Muscle of back (tissue), 11 donors: ENCODE results near the gene DUSP14. TPM values are rescaled to one million over a fixed set of nuclear protein-coding genes. Genes with fewer than 3 reads are reported as not detected.
A peak's percentile ranks its signal among the peaks of the same experiment; 100 is the strongest.

ENCODE experiments used
- DNase-seq, 3 donors: peaks; one replicate each; pipeline versions ENCODE4 v3.0.0 to v3.0.0-alpha.2; 2013
- polyA plus RNA-seq, 10 donors: library from polyadenylated mRNA; unstranded; fragments of 120-200 nt; gene quantifications; one replicate each; pipeline ENCODE4 v1.2.1, GENCODE V29; 2013; ENCODE audit not compliant: insufficient read length in 10 of 10

DUSP14 gene
- polyA plus RNA-seq, 10 donors = 9.0 to 15.2 (median 11.0) TPM

GRCh38 chr17:37512442-37513068, 22.9 kb downstream of the DUSP14 start:
- no peak for DNase-seq

DNA sequence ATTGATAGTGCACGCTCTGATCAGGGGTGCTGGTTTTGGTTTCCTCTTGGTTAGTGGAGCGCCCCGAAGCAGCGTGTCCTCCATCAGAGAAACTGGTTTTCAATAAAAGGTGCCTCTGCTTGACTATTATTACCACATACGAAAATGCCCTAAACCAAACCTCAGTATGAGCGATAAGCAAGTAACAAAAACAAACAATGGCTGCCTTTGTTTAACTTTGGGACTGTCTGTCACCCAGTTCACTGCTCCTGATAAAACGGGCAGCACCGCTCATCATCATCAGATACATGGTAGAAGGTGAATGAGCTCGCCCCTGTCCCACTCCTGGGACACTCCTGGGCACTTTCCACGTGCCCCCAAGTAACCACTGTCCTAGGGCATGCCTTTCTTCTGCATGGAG, 24.0 kb downstream of the DUSP14 start:
- DNase-seq = no peak

DNA sequence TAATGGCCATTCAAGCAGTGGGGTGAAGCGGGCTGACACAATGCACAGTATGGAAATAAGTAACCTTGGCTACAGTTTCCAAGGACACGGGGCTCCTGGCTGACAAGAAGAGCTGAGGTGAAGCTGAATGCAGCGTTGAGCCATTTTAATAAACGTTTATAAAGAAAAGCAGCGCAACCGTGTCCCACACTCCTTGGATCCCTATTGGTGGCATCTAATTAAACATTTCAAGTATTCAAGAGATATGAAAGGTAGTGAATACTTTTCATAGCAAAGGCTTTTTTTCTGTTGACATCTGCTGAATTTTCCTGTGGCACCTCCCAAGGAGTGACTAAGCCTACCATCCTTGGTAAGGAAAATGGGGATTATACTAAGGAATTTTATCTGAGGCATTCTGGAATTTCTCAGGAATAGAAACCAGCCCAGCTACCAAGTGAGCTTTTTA, 26.5 kb downstream of the DUSP14 start:
- no peak for DNase-seq

GRCh38 chr17:37517881-37518280, 28.2 kb downstream of the DUSP14 start:
- DNase-seq = peak in 1 of 3 donors; percentile 11

DNA sequence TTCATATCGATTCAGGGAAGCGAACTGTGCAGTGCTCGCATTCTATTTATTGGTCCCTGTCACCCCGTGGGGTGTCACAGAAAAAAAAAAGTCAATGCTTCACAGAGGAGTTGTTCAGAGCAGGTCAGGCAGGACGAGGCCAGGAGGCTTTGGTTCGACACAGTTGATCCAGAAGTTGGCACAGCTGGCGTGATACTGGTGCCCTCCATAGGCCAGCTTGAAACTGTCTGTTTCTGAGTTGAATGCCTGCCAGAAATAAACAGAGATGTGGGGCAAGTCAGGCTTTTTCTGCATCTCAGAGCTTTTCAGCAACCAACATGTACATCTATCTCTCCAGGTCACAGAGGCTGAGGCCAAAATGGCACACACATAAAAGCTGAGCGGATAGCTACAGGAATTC, 29.1 kb downstream of the DUSP14 start:
- no peak for DNase-seq

- DNase-seq = no peak
Measured at GRCh38 chr17:37519251-37519985, 29.7 kb downstream of the DUSP14 start.

DNA sequence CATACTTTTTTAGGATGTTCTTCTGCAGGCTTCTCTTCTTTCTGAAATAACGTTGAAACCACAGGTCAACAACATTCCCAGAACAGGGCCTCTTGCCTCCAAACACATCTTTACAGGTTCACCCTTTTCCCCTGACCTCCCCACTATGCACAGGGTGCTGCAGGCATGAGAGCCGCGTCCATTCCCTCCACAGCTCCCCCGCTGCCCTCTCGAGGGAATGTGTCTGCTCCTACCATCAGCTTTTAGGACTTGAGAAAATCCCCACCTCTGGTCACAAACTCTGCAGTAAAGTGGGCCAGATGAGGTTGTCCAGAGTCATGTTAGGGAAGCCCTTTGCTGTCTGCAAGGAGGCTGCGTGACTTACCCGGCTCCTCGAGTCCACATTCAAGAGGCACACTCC, 30.5 kb downstream of the DUSP14 start:
- DNase-seq = no peak

DNA sequence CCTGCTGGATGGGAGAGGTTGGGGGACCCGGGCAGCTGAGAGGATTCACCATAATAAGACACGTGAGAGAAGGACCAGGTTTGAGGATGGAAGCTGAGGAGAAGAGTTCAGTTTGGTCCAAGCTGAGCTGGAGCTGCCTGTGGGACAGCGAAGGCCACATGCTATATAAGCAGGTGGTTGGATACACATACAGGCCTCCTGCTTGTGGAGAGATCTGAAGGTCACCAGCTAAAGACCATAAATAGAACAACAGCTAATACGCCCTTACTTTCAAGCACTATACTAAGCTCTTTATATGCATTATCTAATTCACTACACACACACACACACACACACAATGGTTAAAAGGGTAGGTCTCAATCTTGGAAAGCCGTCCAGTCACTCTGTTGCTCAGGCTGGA, 32.1 kb downstream of the DUSP14 start:
- no peak for DNase-seq

DNA sequence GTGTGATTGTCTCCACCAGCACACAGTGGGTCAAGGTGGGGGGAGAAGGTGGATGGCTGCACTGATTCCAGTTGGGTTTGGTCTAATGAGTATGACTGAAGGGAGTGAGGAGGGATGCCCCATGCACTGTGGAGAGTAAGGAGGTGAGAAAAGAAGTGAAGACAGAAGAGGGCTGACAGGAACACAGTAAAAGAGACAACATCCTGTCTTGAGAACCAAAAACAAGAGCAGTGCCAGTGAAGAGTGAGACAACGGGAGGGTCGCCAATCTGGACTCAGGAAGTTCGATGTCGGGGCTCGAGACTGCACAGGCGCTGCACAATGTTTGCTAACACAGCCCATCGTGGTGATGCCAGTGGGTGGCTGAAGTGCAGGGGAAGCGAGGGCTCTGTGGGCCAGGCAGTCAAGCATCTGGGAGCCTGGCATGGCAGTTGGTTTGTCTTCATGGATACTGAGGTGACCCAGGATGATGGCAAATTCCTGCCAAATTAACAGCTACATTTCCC, 34.1 kb downstream of the DUSP14 start:
- no peak for DNase-seq

GRCh38 chr17:37527249-37527851, 37.7 kb downstream of the DUSP14 start:
- peak in 2 of 3 donors; percentile 42 to 63 for DNase-seq

DNA sequence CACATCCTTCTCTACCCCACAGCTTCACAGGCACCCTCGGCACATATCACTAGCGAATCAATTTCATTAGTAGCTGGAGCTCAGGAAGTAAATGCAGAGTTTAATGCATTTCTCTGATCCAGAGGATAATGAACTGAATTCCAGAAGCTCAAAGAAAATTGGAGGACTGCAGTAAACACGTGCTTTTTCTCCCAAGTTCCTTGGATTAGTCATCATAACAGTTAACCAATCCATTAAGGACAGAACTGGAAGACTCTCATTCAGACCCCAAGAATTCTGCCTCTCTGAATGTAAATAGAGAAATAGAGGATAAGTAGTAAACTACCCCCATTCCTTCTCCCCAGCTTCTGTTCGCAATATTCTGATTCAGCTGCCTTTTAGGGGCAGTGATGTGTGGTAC, 40.7 kb downstream of the DUSP14 start:
- DNase-seq = no peak

- DNase-seq = no peak
Measured at GRCh38 chr17:37532756-37533155, 43.1 kb downstream of the DUSP14 start.

DNA sequence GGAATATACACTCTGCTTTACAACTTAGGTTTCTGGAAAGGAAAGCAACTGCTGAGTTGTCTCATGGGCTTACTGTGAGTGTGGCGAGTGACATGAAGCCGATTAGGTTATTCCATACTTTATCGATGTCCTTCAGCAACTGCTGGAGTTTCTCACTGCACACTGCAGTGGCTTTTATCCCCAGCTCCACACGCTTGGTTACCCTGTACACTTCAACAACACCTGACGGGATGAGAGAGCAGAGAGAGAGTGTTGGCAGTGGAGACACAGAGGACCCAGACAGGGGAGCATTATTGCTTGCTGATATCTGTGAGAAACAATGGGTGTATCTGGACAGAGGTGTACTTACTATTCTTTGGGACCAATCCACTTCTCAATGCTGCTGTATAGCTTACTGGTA, 46.2 kb downstream of the DUSP14 start:
- no peak for DNase-seq

DNA sequence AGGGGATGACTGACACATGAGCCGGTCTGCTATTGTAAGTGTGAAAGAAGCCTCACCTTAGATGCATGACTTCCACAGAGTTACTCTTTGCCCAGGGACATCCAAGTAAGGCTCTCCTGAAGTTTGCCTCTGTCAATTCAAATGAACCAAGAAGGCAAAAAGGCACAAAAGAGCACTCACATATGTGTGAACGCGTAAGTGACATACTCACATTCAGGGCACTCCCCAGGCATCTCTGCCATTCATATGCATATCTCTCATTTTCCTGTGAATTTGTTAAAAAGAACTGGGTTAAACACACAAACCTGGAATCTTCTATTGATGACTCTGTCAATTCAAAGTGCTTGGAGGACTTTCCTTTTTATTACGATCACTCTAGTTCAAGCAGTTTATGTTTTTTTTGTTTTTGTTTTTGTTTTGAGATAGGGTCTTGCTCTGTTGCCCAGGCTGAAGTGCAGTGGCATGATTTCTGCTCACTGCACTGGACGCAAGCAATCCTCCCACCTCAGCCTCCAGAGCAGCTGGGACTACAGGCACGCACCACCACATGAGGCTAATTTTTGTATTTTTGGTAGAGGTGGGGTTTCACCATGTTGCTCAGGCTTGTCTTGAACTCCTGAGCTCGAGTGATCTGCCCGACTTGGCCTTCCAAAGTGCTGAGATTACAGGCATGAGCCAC, 49.4 kb downstream of the DUSP14 start:
- no peak for DNase-seq

DNA sequence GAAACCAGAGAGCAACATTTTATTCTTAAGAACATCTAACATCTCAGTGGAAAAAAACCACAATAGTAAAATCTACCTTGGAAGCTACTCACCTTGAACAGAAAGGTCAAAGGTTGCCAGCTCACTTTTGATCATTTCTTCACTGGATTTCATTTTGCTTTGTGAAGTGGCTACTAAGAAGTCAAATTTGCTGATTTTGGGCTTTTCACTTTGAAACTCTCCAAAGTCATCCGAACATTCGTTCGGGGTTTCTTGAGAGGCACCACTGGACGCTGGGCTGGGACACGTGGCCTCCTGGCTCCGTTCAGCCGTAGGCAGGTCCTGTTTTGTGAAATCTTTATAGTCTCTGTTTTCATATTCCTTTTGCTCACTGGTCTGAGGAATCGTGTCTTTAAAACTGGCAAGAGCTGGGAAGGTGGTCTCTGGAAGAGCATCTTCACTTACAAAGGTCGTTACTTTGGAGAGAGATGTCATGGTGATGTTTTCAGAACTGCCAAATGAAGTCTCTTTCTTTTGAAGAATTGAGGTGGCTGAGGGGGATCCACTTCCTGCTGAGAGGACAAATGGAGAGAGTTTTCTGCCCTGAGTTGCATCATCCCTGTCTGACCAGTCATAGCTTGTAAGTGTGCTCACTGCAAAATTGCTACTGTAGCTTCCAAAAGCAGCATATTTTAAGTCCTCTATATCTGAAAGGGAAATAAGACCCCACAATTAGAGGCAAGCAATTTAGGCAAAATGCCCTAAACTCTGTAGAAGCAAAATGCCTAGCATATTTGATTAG, 52.4 kb downstream of the DUSP14 start:
- peak in 1 of 3 donors; percentile 22 for DNase-seq

DNA sequence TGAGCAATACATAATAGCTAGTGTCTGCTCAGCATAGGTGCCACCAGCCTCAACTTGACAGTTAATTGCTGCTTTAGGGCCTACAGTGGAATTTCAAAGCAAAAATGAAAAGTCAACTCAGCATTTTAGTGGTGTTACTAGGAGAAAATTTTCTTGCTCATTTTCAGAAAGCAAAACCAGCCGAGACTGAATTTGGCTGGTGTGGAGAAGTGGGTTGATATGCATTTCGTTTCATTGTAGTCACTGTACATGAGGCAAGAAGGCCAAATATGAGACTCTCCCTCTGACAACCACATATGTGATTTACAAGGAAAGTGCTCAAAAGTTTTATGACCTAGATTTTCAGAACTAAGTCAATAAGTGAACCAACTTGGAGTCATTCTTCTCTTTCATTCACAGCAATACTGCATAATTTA, 54.0 kb downstream of the DUSP14 start:
- DNase-seq = peak in 1 of 3 donors; percentile 13

DNA sequence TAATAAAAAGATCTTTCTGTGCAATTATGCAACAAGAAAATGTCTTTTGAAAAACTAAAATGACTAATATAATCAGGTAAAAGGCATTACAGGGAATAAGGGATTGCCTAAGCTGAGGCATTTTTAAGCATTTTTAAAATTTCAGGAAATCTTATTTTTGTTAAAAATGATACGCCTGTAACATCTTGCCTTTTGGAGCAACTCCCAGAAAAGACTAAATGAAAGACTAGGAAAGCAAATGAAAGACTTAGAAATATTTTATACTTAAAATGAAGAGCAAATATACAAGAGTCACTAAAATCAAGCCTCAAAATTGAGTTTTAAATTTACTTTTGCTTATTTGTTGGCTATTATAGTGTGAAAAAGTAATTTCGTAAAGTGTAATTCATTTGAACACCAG, 55.8 kb downstream of the DUSP14 start:
- peak in 1 of 3 donors; percentile 26 for DNase-seq

GRCh38 chr17:37546302-37546701, 56.6 kb downstream of the DUSP14 start:
- DNase-seq = peak; percentile 52 to 90 (median 74)

- no peak for DNase-seq
Measured at GRCh38 chr17:37547986-37548385, 58.3 kb downstream of the DUSP14 start.

DNA sequence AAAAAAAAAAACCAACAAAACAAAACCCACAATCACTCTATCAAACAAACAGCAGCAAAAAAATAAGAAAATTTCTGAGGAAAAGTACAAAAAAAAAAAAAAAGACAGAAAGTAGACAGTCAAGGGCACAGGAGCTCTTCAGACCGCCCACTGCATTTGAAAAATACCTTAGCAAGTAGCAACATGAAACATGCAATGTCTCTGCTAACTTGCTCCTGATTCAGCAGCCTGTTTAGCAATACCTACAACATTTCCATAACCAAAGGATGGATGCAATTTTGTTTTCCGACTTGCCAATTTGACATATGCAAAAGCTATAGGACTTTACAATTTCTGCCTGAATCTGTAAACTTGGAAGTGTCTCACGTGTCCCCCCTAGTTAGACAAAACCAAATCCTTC, 62.1 kb downstream of the DUSP14 start:
- DNase-seq = no peak

DNA sequence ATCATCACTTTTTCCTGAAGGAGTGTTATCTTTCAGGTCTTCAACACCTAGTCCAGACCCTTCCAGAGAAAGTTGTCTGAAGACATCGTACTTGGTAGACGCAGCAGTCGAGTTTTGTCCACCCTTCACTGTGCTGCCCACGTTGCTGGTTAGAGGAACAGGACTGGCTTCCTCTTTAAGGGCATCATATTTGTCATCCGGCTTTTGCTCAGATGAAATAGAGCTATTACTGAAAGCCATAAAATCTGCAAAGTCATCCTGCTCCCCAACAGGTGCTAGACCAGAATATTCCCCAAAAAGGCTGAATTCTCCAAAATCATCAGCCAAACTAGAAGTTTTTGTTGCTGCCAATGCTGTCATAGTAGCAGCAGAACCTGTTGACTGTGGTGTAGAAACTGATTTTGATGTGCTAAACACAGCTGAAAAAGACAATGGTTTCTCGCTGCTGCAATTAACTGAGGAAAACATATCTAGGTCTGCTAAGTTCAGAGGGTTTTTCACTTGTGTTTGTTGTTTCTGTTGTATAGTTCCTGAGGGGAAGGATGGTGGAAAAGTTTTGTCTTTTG, 63.8 kb downstream of the DUSP14 start:
- DNase-seq = no peak
